ENCODE data around the gene TKT. TPM values are rescaled to one million over a fixed set of nuclear protein-coding genes. Genes with fewer than 3 reads are reported as not detected.

The TKT gene
- total RNA-seq, 1 donor from 2014 or later = 379 TPM

DNA sequence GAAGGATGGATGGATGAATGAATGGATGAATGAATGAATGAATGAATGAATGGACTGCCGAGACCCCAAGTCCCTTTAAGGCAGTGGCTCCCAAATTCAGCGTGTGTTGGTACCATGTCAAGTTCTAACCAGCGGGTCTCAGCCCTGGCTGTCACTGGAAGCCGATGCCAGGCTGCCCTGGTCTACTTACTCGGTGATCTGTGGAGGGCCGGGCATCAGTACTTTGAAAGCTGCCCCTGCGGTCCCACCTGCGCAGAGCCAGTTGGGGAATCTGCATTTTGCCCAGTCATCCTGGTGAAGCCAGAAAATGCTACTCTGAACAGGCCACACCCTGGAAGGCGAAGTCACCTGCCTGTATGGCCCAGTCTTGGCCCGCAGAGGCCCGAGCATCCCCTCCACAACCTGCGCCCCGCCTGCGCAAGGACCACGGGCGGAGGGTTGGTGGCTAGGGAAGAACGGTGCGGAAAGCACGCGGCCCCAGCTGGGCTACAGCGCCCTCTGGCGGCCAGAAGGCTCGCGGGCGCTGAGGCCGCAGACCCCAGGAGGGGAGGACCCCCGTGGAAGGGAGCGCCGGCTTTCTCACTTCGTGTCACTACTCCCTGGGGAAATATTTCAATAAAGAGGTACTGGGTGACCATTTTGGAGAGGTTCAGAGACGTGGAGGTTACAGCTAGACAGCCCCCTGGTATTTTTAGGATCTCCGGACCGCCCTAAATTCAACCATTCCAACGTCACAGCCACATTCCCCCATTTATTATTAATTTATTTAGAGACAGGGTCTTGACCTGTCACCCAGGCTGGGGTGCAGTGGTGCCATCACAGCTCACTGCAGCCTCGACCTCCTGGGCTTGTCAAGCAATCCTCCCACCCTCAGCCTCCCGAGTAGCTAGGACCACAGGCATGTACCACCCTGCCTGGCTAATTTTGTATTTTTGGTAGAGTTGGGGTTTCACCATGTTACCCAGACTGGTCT lies 59.9 kb downstream of the TKT start:
- peak; percentile 63 for ATAC-seq

DNA sequence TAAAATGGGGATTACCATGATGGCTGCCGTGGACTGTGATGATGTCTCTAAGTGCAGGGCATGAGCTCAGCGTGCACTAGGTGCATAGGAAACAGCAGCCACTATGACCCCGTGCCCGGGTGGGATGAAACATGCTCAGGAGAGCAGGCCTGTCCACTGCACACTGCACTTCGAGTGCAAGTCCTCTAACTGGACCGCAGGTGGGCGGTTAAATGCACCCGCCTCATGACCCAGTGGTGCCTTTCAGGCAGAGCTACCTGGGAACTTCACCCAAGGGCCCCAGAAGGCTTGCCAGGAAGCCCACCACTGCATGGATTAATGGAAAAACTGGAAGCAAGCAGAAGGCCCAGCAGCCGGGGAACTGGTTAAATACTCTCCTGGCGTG lies 60.8 kb downstream of the TKT start:
- no peak for ATAC-seq

DNA sequence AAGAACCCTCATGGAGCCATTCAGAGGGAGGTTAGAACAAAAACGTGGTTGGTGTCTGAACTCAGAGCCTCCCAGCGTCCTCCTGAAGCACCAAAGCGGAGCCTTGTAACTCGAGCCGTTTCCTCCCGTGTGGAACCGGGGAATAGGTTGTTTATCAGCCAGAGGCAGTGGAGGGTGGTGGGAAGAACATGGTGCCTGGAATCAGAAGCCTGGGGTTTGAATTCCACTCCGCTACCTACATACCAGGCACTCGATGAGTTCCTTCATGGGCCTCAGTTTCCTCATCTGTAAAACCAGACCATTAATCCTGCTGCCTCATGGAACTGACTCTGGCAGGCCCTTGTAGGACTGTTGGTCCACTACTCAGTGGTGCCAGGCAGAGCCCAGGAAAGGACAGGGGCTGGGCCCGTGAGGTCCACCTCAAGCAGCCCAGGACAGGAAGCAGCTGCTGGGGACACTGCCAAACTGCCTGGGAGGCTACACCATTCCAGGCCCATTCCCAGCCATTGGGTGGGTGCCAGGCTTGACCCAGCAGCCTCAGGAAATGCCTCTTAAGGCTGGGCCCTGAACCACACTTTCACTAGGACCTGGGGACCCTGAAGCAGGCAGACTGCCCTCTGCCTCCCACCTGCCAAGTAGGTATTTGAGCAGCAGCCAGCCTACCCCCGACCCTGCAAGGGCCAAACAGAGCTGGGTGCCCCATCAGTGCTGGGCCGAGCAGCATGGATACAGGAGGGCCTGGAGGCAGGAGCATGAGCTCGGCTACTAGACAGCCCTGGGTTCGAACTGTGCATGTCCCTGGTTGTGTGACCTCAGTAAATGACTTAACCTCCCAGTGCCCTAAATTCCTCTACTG lies 61.4 kb downstream of the TKT start:
- ATAC-seq = peak; percentile 4

DNA sequence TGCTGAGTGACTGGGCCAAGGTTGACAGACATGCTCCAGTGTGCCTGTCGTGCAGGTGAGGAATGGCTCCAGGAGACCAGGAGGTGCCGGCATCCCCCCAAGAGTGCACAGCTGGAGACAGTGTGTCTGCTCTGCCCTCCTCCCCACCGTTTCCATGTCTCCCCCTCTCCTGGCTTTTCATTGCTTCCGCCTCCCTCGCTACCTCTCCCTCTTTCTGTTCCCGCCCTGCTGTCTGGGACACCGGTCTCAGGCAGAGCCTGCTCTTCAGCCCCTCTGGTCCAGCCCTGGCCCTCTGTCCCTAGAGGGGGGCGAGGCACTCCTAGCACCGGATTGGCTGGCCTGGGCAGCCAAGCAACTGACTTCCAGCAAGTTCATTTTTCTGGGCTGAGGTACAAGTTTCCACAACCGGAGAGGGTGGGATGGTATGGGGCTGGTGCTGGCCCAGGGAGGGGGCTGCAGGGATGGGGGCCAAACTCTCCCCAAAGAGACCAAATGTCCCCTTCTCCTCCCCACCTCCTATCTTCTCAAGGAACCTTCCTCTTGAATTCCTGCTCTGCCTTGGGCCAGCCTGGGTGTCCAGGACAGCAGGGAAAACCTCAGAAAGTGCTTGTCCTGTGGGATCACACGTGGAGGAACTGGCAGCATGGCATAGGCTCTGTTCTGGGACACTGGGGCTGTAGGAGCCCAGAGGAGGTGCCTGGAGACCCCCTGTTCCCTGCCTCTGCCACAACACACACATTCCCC lies 62.2 kb downstream of the TKT start:
- no peak for ATAC-seq

DNA sequence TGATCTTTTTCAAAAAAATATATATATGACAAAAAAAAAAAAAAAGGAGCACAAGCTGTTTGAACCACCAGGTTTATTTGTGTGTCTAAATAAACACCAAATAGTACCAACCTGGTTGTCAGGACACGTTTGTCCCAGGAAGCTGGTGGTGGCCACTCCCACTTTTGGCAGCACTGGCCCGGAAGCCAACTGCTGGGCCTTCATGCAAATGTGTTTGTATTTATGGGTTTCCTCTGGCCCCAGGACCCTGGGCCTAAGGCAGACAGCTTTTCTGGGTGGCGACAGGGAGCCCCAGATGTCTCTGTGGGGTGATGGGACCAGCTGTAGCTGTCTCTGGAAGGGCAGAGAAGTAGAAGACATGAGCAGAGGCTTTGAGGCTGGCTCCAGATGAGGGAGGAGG lies 63.2 kb downstream of the TKT start:
- ATAC-seq = no peak

DNA sequence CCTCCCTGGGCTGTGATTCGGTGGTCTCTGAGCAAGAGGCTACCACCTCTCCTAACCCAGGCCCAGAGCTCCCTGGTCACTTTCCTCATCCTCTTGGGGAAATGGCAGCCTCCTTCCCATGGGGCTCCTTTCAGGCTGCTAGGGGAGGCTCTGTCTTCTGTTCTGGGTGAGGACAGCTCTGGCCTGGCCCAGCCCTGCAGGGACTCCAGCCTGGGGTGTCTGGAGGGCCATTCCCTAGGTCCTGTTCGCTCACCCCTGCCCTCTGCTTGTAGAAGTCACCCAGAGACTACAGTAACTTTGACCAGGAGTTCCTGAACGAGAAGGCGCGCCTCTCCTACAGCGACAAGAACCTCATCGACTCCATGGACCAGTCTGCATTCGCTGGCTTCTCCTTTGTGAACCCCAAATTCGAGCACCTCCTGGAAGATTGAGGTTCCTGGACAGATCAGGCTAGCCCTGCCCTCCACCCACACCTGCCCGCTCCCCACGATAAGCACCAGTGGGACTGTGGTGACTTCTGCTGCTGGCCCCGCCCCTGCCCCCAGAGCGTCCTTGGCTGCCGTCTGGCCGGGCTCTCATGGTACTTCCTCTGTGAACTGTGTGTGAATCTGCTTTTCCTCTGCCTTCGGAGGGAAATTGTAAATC lies 63.9 kb downstream of the TKT start:
- no peak for ATAC-seq

DNA sequence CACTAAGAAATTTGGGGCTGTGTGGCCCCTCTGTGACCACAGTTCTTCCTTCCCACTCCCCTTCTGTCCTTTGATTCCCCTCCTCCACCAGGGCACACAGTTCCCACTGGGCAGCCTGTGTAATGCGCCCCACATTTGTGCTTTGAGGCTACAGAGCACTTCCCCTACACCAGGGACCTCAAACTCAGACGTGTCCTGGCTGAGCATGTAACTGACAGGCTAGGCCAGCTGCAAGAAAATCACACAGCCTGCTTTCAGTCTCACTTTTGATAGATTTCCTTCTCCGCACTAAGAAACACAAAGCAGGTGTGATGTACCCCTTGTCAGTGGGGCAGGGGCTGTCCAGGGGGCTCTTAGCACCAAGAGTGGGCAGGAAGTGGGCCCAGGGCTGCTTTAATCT lies 65.2 kb downstream of the TKT start:
- no peak for ATAC-seq

DNA sequence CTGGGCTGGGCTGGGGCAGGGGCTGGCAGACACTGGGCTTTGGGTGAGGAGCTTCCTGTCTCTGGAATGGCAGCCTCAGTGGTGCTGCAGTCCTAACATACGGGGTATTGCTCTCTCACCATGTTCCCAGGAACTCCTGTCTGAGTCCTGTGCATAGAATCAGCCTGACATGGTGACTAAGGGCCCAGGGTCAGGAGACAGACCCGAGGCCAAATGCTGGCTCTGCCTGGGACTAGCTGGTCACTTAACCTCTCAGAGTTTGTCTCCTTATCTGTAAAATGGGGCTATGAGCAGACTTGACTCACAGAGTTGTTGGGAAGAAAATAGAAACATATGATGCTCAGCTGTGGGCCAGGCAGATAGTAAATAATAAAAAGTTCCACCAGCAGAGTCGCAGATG lies 66.5 kb downstream of the TKT start:
- ATAC-seq = no peak

DNA sequence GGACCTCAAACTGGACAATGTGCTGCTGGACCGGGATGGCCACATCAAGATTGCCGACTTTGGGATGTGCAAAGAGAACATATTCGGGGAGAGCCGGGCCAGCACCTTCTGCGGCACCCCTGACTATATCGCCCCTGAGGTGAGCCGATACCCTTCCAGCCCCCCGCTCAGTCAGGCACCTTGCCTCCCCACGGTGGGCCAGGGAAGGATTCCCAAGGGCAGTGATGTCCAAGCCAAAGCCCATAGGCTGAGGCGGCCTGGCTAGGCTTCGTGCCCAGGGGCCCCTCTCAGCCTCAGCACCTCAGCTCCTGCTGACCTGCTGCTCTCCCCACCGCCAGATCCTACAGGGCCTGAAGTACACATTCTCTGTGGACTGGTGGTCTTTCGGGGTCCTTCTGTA lies 67.1 kb downstream of the TKT start:
- no peak for ATAC-seq

DNA sequence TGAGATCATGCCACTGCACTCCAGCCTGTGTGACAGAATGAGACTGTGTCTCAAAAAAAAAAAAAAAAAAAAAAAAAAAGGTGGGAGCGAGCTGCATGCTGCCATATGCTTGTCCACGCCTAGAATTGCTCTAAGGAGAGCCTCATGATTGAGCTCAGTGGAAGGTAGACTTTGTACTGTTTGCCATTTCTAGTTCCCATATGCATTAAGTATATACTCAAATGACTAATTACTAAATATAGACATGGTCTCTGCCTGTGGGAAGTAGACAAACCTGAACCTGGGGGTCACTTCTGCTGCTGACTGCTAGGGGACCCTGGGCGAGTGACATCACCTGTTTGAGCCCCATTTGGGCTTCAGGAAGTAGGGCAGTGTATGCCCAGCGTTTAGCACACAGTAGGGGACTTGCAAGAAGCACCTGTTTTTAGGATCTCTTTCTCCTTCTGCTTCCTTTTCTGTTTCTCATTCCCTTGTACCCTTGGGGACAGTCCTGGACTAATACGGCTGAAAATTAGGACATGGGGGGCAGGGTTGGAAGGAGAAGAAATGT lies 67.6 kb downstream of the TKT start:
- ATAC-seq = no peak

DNA sequence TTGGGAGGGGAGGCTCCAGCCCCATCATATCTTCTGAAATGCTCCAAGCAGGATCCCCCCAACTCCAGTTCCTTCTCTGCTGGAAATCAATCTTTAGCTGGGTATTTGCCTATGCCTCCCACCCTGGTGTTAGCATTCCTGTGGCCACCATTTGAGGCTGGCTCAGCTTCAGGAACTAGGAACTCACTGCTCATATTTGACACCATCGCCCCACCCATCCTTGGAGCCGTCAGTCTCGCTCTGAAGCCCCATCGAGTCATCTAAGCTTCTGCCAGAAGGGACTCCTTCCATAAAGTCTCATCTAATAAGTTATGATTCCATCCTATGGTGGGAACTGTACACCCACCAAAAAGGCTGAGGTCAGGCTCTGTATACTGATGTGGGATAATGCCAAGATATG lies 68.4 kb downstream of the TKT start:
- ATAC-seq = no peak

DNA sequence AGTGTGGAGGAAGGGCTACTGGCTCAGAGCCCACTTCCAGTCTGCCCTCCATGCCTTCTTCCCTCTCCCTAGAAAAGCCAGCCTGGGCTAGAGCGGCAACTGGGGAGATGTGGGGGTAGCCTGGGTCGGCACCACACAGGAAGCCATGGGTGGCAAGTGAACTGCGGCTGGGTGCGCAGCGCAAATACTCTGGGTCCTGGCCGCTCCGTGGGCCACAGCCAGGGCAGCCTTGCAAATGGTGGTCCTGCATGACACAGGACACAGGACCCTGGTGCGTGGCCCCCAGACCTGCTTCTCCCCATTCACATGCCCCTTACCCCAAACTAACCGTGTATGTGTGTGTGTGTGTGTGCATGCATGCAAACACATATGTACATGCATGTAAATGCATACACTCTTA lies 69.1 kb downstream of the TKT start:
- ATAC-seq = no peak

DNA sequence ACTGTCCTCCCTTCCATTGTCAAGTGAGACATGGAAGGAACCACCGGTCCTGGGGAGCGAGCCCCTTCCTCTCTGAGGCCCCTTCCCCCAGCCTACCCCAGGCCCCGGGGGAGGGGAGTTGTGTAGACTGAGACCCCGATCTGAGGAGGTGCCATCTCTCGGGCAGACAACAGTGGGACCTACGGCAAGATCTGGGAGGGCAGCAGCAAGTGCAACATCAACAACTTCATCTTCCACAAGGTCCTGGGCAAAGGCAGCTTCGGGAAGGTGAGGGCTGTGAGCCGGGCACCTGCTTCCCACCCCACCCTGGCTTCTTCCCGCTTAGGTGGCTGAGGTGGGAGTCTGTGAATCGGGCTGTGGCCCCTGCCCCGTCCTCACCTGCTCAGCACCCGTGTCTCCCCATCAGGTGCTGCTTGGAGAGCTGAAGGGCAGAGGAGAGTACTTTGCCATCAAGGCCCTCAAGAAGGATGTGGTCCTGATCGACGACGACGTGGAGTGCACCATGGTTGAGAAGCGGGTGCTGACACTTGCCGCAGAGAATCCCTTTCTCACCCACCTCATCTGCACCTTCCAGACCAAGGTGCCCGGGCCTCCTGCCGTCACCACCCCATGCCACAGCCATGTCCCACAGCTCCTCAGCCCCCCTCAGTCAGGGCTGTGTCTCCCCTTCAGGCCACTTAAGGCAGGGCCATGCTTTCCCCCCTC lies 69.9 kb downstream of the TKT start:
- ATAC-seq = no peak

DNA sequence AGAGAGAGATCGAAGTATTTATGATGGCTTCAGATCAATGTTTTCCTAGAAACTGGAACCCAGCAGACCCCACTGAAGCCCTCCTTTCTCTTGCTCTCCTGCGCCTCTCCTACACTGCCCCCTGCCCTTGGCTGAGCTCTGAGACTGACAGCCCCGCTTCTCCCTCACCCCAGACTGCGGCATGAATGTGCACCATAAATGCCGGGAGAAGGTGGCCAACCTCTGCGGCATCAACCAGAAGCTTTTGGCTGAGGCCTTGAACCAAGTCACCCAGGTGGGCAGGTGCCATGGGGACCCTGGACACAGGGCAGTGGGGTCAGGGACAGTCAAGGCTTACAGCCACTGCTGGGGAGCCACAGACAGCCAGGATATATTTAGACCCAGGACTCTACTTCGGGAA lies 71.1 kb downstream of the TKT start:
- ATAC-seq = no peak

DNA sequence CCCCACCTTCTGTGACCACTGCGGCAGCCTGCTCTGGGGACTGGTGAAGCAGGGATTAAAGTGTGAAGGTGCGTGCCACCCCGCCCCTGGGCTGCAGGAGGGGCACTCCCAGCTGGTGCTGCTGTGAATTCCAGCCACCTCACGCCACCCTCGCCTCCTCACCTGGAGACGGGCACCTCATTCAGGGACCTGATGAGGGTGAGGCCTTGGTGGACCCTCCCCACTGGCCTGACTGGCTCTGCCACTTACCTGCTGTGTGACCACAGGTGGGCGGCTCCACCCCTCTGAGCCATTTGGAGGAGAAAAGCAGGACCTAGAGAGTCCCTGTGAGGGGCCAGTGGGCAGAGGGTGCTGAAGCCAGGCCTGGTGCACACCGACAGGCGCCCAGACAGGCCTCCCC lies 72.3 kb downstream of the TKT start:
- peak; percentile 27 for ATAC-seq

DNA sequence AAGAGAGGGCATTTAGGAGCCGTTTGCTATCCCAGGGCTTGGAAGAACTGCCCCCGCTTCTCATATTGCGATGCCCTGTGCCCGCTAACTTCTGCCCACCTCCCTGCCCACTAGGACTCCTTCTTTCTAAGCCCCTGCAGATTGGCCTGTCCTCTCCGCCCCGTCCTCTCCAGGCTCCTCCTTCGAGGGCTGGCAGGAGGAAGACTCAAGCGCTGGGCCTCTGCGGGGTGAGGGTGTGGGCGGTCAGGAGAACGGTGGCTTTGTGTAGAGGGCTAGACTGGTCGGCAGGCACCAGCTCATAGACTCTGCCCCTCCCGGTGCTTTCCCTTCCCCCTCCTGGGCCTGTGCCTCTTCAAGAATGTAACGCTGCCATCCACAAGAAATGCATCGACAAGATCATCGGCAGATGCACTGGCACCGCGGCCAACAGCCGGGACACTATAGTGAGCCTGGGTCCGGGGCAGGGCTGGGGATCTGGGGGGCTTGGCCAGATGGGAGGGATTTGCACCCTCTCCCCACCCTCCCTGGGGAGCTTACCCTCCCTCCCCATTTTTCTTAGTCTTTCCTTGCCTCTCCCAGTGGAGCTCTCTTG lies 73.0 kb downstream of the TKT start:
- ATAC-seq = peak; percentile 6

DNA sequence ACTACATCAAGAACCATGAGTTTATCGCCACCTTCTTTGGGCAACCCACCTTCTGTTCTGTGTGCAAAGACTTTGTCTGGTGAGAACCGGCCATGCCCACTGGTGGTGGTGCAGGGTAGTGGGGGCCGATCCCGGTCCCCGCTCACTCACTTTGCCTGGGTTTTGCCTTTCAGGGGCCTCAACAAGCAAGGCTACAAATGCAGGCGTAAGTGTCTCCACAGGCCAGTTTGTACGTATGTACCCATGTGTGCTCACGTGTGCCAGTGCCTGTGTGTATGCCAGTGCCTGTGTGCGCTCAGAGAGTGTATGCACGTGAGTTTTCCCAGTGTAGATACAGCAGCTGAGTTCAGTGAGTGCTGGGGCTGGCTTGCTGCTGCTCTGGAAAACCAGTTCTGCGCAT lies 74.3 kb downstream of the TKT start:
- no peak for ATAC-seq

DNA sequence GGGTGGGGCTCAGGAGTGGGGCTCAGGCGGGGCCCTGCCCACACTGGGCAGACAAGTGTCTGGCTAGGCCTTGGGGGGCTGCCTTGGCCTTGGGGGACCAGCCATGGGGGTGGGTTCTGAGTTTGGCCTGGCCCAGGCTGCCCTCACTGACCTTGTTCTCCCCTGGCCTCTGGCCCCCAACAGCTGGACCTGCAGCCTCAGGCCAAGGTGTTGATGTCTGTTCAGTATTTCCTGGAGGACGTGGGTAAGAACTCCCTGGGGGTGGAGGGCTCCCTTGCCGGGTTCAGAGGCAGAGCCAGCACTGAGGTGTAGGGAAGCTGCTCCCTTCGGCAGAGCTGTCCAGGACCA lies 74.8 kb downstream of the TKT start:
- ATAC-seq = no peak

DNA sequence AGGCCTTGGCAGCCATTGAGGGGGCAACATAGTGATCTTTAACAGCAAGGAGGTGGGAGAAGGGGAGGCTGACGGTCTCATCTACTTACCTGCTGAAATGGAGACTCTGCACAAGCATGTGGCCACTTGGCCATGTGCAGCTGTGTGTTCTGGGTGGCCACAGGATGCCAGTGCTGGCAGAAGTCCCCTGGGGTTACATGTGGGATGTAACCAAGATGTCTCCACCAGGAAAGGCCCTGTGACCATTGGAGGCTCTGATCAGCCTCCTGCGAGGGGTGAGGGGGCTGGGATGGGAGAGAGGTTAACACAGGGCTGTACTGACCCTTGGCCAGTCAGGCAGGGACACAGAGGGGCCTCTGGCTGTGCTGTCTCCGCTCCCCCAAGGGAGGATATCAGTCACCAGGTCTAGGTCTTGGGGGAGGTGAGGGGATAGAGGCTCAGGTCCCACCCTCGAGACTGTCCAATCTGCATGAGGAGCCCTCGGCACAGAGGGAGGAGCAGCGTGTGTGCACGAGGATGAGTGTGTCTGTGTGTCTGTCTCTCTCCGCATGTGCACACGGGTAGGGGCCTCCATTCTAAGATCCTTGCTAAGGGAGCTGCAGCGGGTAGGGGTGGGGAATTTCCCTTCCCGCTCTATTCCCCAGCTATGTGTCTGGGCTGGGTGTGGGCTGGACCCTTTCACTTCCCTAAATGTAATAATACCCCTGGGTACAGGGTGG lies 75.4 kb downstream of the TKT start:
- ATAC-seq = peak; percentile 57

DNA sequence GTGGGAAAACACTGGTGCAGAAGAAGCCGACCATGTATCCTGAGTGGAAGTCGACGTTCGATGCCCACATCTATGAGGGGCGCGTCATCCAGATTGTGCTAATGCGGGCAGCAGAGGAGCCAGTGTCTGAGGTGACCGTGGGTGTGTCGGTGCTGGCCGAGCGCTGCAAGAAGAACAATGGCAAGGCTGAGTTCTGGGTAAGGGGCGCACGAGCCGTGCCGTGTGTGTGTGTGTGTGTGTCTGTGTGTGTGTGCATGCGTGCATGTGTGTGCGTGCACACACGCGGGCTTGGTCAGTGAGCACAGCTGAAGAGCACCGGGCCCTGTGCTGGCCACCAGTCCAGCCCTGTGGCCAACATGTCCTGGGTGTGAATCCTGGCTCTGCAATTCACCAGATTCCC lies 76.2 kb downstream of the TKT start:
- no peak for ATAC-seq

DNA sequence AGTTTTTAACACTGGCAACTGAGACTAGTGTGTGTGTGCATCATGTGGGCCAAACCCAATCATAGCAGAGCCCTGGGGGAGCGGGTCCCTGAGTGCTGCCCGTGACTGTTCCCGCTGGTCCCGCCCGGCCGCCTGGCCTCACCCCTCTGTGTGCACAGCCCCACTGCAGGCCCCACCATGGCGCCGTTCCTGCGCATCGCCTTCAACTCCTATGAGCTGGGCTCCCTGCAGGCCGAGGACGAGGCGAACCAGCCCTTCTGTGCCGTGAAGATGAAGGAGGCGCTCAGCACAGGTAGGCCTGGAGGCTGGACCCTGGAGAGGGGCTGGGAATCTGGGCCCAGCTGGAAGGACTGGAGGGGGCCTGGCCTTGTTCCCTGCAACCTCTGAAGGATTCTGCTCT lies 77.6 kb downstream of the TKT start:
- no peak for ATAC-seq
